Measurements from ENCODE around the gene SULT1C2.

DNA sequence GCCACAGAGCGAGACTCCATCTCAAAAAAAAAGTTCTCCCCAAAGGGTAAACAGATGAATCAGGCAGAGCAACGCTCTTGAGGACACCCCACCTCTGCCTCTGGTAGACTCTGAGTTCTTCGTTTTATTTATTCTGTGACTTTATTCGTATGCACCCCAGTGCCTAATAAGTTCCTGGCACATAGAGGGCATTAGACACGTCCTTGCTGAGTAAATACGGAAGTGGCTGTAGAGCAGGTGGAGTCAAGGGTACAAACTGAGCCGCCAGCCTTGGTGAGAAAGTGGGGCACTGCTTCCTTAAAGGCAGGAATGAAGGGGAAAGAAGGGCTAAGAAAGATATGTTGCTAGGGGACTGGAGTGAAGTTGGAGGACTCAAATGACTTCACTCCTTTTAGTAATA lies 12.9 kb downstream of the SULT1C2 start:
- TF ChIP-seq, protein P1, sequence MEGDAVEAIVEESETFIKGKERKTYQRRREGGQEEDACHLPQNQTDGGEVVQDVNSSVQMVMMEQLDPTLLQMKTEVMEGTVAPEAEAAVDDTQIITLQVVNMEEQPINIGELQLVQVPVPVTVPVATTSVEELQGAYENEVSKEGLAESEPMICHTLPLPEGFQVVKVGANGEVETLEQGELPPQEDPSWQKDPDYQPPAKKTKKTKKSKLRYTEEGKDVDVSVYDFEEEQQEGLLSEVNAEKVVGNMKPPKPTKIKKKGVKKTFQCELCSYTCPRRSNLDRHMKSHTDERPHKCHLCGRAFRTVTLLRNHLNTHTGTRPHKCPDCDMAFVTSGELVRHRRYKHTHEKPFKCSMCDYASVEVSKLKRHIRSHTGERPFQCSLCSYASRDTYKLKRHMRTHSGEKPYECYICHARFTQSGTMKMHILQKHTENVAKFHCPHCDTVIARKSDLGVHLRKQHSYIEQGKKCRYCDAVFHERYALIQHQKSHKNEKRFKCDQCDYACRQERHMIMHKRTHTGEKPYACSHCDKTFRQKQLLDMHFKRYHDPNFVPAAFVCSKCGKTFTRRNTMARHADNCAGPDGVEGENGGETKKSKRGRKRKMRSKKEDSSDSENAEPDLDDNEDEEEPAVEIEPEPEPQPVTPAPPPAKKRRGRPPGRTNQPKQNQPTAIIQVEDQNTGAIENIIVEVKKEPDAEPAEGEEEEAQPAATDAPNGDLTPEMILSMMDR (IDR thresholded peaks at IDR 0.05; ENCODE audit: low read length): no peak
- no peak for TF ChIP-seq EZH2 (IDR thresholded peaks at IDR 0.05; ENCODE audit: borderline replicate concordance, low read length)

All from OCI-LY1 (cell line).